Measurements from ENCODE around the gene ANKRD53.

Gene ANKRD53

DNA sequence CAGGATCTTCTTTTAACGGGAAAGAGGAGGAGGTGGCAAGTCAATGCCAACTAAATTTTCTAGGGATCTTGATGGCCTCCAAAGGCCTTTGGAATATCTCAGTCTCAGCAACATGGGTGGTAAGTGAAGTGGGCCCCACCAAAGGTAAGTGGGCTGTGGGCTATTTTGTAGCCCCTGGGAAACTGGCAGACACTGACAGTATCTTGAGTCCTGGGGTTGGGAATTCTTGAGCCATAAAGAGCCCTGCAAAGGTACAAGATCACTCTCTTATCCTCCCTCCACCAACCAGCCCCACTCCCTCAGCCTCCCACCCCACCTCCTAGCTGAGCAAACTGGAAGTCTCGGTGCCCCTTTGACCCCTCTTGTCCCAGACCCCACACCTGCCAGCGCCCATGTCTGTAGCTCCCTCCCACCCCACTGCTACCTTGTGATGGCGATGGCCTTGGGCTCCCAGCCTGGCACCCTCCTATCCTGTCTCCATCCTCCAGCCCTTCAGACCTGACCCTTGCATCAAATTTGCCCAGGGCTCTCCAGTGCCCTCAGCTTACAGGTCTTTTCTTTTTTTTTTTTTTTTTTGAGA lies 34.2 kb upstream of the ANKRD53 start:
- DNase-seq, result no peak

- peak; percentile 64 for DNase-seq
These were observed 31.5 kb upstream of the ANKRD53 start for GRCh38 chr2:70946832-70947442.

DNA sequence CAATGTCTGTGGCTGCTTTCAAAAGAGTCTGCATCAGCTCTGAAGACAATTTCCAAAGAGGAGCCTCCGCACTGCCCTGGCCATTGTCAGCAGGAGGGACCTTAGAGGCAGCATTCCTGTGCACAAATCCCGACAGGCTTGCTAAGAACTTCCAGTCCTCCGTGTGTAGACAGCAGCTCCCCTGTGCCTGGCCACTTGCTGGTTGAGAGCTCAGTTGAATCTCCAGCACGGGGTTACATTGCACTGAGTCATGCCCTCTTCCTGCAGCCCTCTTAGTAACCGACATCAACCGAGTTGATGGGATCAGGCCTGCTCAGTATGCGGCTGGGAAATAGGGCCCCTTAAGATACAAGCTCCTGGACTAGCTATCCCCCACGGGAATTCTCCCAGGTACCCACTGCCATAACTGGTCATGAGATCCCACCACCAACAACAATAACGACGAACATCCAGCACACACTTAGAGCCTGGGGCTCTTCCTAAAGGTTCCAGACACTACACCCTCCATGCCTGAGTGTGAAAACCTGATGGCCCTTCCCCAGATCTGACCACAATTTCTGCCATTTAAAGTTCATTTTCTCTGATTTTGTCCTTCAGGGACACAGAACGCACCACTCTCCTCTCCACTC lies 30.8 kb upstream of the ANKRD53 start:
- no peak for DNase-seq

- peak; percentile 85 for DNase-seq
These were observed 30.0 kb upstream of the ANKRD53 start for GRCh38 chr2:70948337-70949003.

DNA sequence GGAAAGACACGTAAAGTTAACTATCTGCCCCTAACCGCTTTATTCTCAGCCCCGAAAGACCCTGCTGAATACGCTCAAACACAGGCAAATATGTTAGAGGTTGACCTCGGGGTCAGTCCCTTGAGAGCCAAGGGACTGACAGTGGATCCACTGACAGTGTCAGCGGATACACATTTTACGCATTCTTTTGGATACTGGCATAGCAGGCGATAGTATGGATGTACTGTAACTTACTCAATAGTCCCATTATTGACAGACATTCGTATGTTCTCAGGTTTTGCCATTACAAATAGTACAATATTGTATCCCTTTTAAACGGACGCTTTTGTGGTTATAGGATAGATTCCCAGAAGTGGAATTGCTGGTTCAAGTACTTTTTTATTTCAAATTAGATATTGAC lies 29.3 kb upstream of the ANKRD53 start:
- no peak for DNase-seq

- DNase-seq, result no peak
These were observed 23.5 kb upstream of the ANKRD53 start for GRCh38 chr2:70954886-70955285.

- DNase-seq, result no peak
These were observed 22.3 kb upstream of the ANKRD53 start for GRCh38 chr2:70956141-70956540.

DNA sequence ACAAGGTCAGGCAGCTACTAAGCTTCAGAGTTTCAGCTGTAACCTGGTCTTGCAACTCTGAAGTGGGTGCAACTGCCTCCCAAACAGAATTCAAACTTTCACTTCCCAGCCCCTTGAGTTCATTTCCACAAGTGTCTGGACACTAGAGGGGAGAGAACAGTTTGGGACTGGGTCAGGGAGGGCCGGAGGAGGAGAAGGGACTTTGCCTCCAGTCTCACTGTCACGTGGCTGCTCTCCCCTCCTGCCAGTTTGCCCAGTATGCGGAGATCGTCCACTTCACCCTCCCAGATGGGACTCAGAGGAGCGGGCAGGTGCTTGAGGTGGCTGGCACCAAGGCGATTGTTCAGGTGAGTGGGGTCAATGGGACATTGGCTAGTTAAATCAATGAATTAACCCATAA lies 20.6 kb upstream of the ANKRD53 start:
- no peak for DNase-seq

DNA sequence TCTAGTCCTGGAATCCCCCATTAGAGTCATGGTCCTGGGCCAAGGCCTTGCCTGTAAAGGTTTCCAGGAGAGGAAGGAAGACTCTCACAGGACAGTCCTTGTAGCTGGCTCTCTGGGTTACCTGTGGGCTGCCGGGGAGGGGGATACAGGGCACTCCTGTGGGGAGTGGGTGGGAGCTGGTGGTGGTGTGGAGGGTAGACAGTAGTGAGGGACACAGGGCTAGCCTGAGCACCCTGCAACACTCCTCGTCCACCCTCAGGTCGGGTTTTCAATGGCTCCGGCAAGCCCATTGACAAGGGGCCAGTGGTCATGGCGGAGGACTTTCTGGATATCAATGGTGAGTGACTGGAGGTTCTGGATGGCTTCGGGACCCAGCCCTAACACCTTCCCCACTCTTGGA lies 19.7 kb upstream of the ANKRD53 start:
- no peak for DNase-seq

DNA sequence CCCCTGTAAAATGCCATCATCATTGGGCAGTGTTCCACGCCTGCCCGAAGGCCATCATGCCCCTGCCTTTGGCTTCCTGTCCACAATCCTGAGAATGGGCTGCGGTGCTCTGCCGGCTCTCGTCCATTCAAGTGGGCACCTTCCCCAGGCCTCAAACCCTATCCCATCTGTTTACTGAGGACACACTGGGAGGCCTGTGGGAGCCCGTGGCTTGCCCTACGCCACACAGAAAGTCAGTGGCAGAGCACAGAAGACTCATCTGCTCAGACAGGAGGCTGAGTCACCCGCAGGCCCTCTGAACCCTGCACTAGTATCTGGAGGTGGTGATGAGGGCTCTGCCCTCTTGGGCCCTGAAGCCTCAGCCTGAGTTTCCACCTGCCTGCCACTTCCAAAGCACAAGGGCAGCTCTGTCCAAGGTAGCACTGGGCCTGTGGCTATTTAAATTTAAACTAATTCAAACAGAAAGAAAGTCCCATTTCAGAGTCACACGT lies 19.1 kb upstream of the ANKRD53 start:
- DNase-seq, result no peak

GRCh38 chr2:70959851-70960832 lies 18.3 kb upstream of the ANKRD53 start:
- no peak for DNase-seq

DNA sequence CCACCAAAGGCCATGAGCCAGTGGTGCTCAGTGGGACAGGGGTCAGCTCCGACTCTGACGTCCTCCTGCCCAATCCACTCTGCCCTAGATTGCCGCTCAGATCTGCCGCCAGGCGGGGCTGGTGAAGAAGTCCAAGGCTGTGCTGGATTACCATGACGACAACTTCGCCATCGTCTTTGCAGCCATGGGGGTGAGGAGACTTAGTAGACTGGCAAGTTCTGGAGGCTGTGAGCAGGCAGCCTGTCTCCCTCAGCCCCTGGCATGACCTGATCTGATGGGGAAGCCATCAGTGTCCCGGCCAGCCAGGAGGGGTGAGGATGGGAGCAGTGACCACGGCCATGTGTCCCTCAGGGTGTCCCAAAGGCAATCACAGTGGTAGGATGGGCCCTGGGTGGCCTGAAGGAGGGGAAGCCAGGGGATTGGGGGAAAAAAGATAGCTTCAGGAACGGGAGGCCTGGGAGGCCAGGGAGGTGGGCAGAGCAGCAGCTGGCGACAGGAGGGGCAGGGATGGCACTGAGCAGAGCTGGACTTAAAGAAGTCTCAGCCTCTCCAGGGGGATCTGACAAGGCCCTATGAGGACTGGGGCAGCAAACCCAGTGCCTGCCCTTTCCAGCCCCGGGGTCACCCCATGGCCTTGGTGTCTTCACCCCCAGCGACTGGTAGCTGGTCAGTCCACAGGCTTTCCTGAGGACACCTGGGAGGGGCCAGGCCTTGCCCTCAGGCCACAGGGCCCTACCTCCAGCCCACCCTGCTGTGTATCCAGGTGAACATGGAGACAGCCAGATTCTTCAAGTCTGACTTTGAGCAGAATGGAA lies 17.4 kb upstream of the ANKRD53 start:
- no peak for DNase-seq

DNA sequence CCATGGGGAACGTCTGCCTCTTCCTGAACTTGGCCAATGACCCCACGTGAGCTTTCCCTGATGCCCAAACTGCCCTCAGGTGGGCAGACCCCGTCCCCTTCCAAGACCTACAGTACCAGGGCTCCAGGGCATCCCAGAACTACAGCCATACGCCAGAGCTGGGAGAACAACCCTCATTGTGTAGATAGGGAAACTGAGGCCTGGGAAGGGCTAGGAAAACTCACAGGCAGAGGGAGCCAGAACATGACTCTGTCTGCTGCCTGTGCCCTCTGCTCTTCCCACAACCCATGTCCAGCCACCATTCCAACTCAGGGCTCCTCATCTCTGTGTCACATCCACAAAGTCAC lies 16.8 kb upstream of the ANKRD53 start:
- no peak for DNase-seq

DNA sequence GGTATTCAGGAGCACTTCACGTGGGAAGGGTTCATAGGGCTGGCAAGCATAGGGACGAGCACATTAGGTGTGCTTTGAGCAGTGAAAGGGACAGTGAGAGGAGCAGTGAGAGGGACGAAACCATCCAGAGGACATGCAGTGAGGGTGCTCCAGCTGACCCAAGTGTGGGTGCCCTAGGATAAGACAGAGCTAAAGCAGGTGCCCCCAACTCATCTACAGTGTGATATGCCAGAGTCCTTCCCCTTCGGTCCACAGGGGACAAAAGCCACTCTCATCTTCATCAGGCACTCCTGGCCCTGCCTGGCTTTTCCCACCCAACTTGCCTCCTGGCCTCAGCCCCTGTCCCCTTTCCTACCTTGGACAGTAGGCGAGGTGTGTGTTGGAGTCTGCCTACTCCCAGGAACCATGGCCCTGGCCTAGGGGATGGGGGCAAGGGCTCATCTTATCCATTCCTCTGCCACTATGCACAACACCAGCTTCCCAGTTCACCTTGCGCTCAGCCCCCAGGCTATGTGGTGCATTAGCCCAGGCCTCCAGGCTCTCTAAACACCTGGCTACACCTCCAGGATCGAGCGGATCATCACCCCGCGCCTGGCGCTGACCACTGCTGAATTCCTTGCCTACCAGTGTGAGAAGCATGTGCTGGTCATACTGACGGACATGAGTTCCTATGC lies 16.1 kb upstream of the ANKRD53 start:
- no peak for DNase-seq

- DNase-seq, result no peak
These were observed 15.2 kb upstream of the ANKRD53 start for GRCh38 chr2:70962885-70963878.

DNA sequence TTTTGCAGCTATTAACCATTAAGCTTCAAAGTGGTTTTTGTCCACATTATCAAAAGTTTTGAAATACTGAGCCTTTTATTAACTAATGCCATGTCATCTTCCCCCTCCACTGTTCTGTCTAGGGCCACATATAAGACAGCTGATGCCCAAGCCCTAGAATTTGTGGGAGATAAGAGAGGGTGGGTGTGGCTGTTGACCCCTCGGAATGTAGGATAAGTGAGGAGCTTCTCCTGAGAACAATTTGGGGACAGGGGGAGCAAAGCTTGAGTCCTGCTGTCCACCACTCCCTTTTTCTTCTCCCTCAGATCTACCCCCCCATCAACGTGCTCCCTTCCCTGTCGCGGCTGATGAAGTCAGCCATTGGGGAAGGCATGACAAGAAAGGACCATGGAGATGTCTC lies 14.3 kb upstream of the ANKRD53 start:
- no peak for DNase-seq

DNA sequence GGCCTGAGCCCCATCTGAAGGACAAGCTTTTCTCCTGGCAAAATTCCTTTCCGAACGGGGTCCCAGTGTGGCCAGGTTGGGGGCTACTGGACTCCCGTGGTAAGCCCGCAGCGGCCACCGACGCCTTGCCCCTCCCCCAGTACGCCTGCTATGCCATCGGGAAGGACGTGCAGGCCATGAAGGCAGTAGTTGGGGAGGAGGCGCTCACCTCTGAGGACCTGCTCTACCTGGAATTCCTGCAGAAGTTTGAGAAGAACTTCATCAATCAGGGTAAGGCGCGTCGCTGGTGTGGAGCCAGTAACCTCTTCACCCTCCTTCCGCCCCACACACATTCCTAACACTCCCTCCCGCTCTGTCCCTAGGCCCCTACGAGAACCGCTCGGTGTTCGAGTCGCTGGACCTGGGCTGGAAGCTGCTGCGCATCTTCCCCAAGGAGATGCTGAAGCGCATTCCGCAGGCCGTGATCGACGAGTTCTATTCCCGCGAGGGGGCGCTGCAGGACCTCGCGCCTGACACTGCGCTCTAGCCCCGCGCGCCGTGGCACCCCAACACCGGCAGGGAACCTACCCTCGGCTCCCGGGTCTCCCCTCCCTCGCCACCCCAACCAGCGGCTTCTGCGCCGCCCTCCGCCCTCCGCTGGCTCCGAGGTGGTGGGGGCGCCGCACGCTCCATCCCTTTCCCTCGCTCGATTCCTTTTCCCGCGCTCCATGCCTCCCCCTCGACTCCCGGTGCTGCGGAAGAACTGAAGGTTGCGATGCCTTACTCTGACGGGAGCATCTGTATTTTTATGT lies 13.6 kb upstream of the ANKRD53 start:
- DNase-seq, result peak; percentile 88

- DNase-seq, result no peak
These were observed 12.9 kb upstream of the ANKRD53 start for GRCh38 chr2:70965506-70965905.

DNA sequence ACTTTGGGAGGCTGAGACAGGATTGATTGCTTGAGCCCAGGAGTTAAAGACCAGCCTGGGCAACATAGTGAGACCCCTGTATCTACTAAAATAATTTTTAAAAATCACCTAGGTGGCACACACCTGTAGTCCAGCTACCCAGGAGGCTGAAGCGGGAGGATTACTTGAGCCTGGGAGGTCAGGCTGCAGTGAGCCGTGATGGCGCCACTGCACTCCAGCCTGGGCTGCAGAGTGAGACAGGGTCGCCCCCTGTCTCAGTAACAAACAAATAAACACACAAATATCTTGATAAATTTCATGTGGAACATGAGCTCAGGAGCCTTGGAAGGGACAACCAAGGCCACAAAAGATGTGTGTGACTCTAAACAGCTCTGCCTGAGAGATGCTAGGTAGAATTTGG lies 11.7 kb upstream of the ANKRD53 start:
- no peak for DNase-seq
